Peyer's patch (tissue), 4 donors: ENCODE measurements around the gene RTN4RL1.

ENCODE experiments used
- POLR2A ChIP-seq, 2 donors: fragments of 450-650 bp; IDR thresholded peaks; one replicate each; pipeline ENCODE4 v1.5.1; 2017; ENCODE audit warnings: antibody characterized with exemption in 2 of 2, mild to moderate bottlenecking in 2 of 2, moderate library complexity in 2 of 2
- TF ChIP-seq, protein P1 (sequence below), 6 experiments: fragments of 450-650 bp in 4 of 6; fragments of 200-600 bp in 2 of 6; sonication (generic) in 1 of 6; IDR thresholded peaks; one replicate each; pipeline ENCODE4 v1.5.1; 2017 to 2019; ENCODE audit warnings: antibody characterized with exemption in 6 of 6, mild to moderate bottlenecking in 3 of 6, moderate library complexity in 1 of 6

DNA sequence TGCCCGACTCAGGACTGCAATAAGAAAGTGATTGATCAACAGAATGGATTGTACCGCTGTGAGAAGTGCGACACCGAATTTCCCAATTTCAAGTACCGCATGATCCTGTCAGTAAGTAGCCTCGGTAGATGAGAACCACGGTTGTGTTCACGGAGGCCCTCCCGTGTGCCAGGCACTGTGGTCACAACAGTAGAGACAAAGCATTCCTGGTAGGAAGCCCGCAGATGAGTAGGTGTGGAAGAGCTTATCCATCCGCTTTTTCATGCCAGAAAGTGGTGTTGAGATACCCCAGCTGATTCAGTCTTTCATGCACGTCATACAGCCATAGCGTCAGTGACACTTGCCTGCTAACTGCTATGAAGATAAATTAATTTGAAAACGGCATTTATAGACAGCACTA lies 136.4 kb downstream of the RTN4RL1 start:
- no peak for TF ChIP-seq POLR2A (IDR thresholded peaks at IDR 0.05)
- TF ChIP-seq, protein P1, sequence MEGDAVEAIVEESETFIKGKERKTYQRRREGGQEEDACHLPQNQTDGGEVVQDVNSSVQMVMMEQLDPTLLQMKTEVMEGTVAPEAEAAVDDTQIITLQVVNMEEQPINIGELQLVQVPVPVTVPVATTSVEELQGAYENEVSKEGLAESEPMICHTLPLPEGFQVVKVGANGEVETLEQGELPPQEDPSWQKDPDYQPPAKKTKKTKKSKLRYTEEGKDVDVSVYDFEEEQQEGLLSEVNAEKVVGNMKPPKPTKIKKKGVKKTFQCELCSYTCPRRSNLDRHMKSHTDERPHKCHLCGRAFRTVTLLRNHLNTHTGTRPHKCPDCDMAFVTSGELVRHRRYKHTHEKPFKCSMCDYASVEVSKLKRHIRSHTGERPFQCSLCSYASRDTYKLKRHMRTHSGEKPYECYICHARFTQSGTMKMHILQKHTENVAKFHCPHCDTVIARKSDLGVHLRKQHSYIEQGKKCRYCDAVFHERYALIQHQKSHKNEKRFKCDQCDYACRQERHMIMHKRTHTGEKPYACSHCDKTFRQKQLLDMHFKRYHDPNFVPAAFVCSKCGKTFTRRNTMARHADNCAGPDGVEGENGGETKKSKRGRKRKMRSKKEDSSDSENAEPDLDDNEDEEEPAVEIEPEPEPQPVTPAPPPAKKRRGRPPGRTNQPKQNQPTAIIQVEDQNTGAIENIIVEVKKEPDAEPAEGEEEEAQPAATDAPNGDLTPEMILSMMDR (IDR thresholded peaks at IDR 0.05) = no peak
